Measurements from ENCODE around the gene TAS2R14. TPM values are rescaled to one million over a fixed set of nuclear protein-coding genes. Genes with fewer than 3 reads are reported as not detected.

TAS2R14 gene
- total RNA-seq, 3 donors from 2014 or later: 3.7 to 8.8 (median 7.9) TPM

DNA sequence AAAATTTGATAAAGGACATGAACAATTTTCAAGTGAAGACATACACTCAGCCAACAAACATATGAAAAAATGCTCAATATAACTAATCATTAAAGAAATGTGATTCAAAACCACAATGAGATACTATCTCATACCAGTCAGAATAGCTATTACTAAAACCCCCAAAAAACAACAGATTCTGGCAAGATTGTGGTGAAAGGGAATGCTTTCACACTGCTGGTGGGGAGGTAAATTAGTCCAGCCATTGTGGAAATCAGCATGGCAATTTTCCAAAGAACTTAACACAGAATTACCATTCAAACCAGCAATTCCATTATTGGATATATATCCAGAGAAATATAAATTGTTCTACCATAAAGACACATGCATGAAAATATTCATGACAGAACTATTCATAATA lies 18.7 kb upstream of the TAS2R14 start:
- TF ChIP-seq, protein P1, sequence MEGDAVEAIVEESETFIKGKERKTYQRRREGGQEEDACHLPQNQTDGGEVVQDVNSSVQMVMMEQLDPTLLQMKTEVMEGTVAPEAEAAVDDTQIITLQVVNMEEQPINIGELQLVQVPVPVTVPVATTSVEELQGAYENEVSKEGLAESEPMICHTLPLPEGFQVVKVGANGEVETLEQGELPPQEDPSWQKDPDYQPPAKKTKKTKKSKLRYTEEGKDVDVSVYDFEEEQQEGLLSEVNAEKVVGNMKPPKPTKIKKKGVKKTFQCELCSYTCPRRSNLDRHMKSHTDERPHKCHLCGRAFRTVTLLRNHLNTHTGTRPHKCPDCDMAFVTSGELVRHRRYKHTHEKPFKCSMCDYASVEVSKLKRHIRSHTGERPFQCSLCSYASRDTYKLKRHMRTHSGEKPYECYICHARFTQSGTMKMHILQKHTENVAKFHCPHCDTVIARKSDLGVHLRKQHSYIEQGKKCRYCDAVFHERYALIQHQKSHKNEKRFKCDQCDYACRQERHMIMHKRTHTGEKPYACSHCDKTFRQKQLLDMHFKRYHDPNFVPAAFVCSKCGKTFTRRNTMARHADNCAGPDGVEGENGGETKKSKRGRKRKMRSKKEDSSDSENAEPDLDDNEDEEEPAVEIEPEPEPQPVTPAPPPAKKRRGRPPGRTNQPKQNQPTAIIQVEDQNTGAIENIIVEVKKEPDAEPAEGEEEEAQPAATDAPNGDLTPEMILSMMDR (IDR thresholded peaks at IDR 0.05): no peak
- no peak for TF ChIP-seq POLR2A (IDR thresholded peaks at IDR 0.05)
- DNase-seq (ENCODE audit: low spot score in 2 of 2): no peak
- no peak overlapping the region for H3K27ac ChIP-seq
- no peaks in the 10 kb centered on the region for H3K27me3 ChIP-seq
- intact Hi-C loops (cut with DNase I; ENCODE audit: low total_unique reads): no loop called here
- no peaks in the 10 kb centered on the region for H3K36me3 ChIP-seq
- H3K9me3 ChIP-seq: peaks cover 0 to 10% of the 10 kb centered on the region in 2 donors
- no peak overlapping the region for H3K4me3 ChIP-seq
- H3K4me1 ChIP-seq: no peaks in the 10 kb centered on the region

- Histone ChIP-seq H3K27ac (no peak overlapping the region), H3K27me3 (no peaks in the 10 kb centered on the region), H3K4me3 (no peak overlapping the region), H3K36me3 (no peaks in the 10 kb centered on the region), H3K9me3 (peaks cover 0 to 10% of the 10 kb centered on the region in 2 donors), H3K4me1 (no peaks in the 10 kb centered on the region)
- DNase-seq (ENCODE audit: low spot score in 2 of 2): no peak
- intact Hi-C loops (cut with DNase I; ENCODE audit: low total_unique reads): no loop called here
- TF ChIP-seq POLR2A (IDR thresholded peaks at IDR 0.05) (no peak), POLR2AphosphoS5 (IDR thresholded peaks at IDR 0.05) (no peak)
- TF ChIP-seq, protein P1 (IDR thresholded peaks at IDR 0.05): no peak
Observed at GRCh38 chr12:10956085-10956484, 17.0 kb upstream of the TAS2R14 start.

DNA sequence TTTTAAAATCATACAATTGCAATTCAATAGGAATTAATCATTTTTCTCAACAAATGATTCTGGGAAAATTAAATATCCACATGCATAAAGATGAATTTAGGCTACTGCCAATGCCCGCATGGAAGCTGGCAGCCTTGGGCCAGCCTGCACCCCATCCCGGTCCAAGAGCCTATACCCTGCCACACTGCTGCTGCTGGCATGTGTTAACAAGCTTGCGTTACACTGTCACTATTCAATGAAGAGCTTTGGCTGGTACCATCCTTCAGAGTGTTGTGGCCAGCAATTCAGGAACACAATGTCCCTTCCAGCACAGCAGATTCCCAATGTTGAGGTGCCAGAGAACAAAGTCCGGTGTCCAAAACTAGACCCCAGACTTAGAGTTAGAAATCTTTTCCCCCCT lies 13.6 kb upstream of the TAS2R14 start:
- no peak overlapping the region for H3K27ac ChIP-seq
- no peaks in the 10 kb centered on the region for H3K36me3 ChIP-seq
- no peaks in the 10 kb centered on the region for H3K27me3 ChIP-seq
- H3K4me3 ChIP-seq: no peak overlapping the region
- no peak for TF ChIP-seq POLR2AphosphoS5 (IDR thresholded peaks at IDR 0.05)
- TF ChIP-seq, protein P1 (IDR thresholded peaks at IDR 0.05): no peak
- TF ChIP-seq POLR2A (IDR thresholded peaks at IDR 0.05): no peak
- DNase-seq (ENCODE audit: low spot score in 2 of 2): no peak
- peaks cover 0 to 10% of the 10 kb centered on the region in 2 donors for H3K9me3 ChIP-seq
- intact Hi-C loops (cut with DNase I; ENCODE audit: low total_unique reads): no loop called here
- H3K4me1 ChIP-seq: no peaks in the 10 kb centered on the region

GRCh38 chr12:10943167-10943566 lies 4.1 kb upstream of the TAS2R14 start:
- Histone ChIP-seq H3K9me3 (no peaks in the 10 kb centered on the region), H3K27ac (no peak overlapping the region), H3K36me3 (no peaks in the 10 kb centered on the region), H3K4me1 (no peaks in the 10 kb centered on the region), H3K27me3 (no peaks in the 10 kb centered on the region), H3K4me3 (no peak overlapping the region)
- no peak for DNase-seq (ENCODE audit: low spot score in 2 of 2)
- intact Hi-C loops (cut with DNase I; ENCODE audit: low total_unique reads): no loop called here
- TF ChIP-seq POLR2A (IDR thresholded peaks at IDR 0.05) (no peak), POLR2AphosphoS5 (IDR thresholded peaks at IDR 0.05) (no peak)
- TF ChIP-seq, protein P1 (IDR thresholded peaks at IDR 0.05): no peak

- Histone ChIP-seq H3K27ac (no peak overlapping the region), H3K36me3 (no peaks in the 10 kb centered on the region), H3K4me1 (no peaks in the 10 kb centered on the region), H3K27me3 (no peaks in the 10 kb centered on the region), H3K9me3 (no peaks in the 10 kb centered on the region), H3K4me3 (no peak overlapping the region)
- no peak for DNase-seq (ENCODE audit: low spot score in 2 of 2)
- intact Hi-C loops (cut with DNase I; ENCODE audit: low total_unique reads): no loop called here
- no peak for TF ChIP-seq POLR2AphosphoS5 (IDR thresholded peaks at IDR 0.05)
- TF ChIP-seq POLR2A (IDR thresholded peaks at IDR 0.05): no peak
- TF ChIP-seq, protein P1 (IDR thresholded peaks at IDR 0.05): no peak
Observed at GRCh38 chr12:10941916-10942607, 3.0 kb upstream of the TAS2R14 start.
